GM18907 (cell line): Measurements from ENCODE around the gene CCDC187.
"Not testable (repeated sequence)": the region's sequence is repeated elsewhere in the genome, so short reads cannot be mapped to it uniquely, and the experiment has no call there.

ENCODE experiments used
- ATAC-seq: cut with Tn5 transposase; IDR thresholded peaks from one replicate; pipeline ENCODE4 v1.9.1; 2021; ENCODE audit warnings: mild to moderate bottlenecking, moderate library complexity; ENCODE audit not compliant: unreplicated experiment

Gene CCDC187

DNA sequence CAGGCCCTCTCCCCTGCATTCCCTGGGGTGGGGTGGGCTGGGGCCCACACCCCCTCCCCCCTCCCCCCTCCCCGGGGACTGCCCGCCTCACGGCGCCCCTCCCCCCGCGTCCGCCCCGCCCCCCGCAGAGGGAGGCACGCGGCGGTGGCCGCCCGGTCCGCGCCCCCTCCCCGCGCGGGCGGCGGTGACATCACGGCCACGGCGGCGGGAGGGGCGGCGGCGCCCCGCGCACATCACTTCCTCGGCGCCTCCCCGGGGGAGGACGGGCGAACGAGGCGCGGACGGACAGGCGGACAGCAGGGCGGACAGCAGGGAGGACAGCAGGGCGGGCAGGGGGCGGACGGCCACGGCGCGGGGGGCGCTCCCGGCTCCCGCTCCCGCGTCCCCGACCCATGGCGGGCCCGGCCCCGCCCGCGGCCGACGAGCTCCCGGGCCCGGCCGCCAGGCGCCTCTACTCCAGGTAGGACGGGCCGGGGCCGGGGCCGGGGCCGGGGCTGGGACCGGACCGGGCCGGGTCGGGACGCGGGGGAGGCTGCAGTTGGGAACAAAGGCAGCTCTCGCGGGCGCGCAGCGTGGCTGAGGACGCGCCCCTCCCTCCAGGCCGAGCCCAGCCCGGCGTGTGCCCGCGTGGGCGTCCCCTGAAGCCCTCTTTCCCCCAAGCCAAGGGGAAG, 23.5 kb upstream of the CCDC187 start, which contains the start of gene GPSM1:
Gene GPSM1, plus strand, starts transcription at position 236 of the 671 bp plus-strand sequence. Its CDS starts 157 bp downstream, at position 393.
- no peak for ATAC-seq

- no peak for ATAC-seq
These were observed 22.9 kb upstream of the CCDC187 start for GRCh38 chr9:136326761-136327303.

DNA sequence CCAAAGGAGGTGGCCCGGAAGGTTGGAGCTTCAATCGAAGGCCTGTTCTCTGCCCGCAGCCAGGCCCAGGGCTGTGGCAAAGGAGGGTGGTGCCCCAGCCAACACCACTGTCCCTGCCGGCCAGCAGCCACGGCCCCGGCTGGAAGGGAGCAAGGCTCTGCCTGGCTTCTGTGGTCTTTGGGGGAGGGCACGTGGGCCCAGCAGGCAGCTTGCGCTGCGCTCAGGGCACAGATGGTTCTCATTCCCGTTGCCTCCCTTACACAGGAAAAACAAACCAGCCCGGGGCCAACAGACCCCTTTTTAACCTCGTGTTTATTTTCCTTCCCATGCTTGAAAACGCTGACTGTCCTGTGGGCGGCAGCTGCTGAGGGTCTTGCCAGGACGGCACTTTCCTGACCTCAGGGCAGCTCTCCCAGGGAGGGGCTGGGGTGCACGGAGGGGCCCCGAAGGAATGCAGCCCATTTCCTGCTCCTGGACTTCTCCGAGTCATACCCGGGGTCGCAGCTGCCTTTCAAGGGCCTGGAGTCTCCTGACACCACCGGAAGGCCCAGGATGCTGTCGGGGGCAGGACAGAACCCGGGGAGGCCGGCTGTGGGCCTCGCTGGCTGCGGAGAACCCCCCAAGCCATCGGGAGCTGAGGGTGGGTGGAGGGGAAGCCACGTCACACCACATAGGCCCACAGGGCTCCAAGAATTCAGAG, 22.3 kb upstream of the CCDC187 start:
- no peak for ATAC-seq

DNA sequence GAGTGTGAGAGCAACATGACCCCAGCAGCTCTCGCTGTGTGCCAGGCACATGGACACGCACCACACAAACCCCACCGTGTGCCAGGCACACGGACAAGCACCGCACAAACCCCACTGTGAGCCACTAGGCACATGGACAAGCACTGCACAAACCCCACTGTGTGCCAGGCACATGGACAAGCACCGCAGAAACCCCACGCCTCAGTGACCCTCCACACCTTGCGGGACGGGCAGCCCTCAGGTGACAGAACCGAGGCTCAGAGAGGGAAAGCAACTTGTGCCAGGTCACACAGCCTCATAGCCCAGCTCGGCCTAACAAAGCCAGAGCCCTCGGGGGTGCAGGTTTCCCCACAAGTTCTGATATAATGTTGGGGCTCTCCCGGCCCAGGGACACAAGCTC, 21.5 kb upstream of the CCDC187 start:
- ATAC-seq = no peak

- no peak for ATAC-seq
These were observed 20.8 kb upstream of the CCDC187 start for GRCh38 chr9:136324501-136325300.

DNA sequence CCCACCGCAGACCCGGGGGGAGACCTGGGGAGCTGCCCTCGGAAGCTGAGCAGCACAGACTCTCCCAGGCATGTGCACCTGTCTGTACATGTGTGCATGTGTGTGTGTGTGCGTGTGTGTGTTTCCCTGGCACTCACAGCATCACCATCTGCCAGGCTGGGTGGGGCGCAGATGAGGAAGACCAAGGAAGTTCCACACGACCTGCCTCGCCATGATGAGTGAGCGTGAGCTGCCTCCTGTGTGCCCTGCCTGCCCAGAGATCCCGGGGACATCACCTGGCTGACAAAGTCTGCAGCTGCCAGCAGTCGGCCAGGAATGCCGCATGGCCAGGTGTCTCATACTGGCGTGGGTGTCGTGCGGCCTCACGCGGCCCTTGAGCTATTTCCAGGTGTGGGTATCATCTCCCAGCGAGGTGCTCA, 19.5 kb upstream of the CCDC187 start:
- no peak for ATAC-seq

DNA sequence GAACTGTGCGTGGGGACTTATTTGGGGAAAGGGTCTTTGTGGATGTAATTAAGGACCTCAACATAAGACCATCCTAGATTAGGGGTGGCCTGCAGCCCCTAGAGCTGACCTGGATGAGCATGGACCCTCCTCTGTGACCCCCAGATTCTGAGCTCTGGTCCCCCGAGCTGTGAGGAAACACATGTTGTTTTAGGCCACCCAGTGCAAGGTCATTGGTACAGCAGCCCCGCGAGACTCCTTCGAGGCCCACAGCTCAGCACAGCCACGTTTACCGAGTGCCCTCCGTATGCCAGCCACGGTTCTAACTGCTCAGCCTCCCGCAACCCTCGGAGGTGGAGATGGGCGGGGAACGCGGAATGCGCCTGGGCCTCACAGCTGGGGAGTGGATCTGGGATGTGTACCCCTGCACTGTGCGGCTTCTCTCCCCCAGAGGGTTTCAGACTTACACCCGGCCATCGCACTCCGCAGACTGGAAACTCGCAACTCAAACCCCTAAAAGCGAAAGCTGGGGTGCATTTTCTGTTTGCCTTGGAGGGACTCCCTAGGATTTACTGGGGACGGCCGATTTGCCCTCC, 18.9 kb upstream of the CCDC187 start:
- no peak for ATAC-seq

DNA sequence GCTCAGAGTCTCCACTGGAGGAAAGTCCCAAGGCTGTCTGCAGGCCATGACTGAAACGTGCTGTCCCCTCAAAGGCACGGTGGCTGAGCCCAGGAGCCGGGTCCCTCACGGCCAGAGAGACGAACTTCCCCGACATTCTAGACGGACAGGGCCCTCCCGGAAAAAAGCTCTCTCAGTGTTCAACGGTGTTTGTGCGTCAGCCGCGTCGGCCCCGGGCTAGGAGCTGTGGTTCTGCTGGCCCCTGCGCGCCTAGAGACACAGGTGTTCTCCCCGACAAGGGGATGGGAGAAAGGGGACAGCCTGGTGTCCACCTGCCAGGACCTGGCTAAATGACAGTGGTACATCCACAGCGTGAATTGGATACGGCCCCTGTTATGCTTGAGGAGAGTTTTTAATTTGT, 17.7 kb upstream of the CCDC187 start:
- no peak for ATAC-seq

- not testable (repeated sequence) for ATAC-seq
These were observed 17.1 kb upstream of the CCDC187 start for GRCh38 chr9:136320972-136321371.

GRCh38 chr9:136319955-136320354, 16.1 kb upstream of the CCDC187 start:
- not testable (repeated sequence) for ATAC-seq

DNA sequence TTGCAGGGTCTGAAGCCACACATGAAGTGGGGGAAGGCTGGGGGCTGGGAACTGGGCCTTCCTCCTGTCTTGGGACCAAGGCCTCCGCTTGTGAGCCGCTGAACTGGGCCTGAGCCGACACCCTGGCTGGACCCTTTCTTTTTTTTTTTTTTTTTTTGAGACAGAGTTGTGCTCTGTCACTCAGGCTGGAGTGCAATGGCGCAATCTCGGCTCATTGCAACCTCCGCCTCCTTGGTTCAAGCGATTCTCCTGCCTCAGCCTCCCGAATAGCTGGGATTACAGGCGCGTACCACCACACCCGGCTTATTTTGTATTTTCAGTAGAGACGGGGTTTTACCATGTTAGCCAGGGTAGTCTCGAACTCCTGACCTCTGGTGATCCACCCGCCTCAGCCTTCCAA, 15.3 kb upstream of the CCDC187 start:
- ATAC-seq = not testable (repeated sequence)

GRCh38 chr9:136318776-136319241, 14.9 kb upstream of the CCDC187 start:
- no peak for ATAC-seq

- no peak for ATAC-seq
These were observed 14.3 kb upstream of the CCDC187 start for GRCh38 chr9:136318111-136318775.

GRCh38 chr9:136317695-136318094, 13.8 kb upstream of the CCDC187 start:
- no peak for ATAC-seq

DNA sequence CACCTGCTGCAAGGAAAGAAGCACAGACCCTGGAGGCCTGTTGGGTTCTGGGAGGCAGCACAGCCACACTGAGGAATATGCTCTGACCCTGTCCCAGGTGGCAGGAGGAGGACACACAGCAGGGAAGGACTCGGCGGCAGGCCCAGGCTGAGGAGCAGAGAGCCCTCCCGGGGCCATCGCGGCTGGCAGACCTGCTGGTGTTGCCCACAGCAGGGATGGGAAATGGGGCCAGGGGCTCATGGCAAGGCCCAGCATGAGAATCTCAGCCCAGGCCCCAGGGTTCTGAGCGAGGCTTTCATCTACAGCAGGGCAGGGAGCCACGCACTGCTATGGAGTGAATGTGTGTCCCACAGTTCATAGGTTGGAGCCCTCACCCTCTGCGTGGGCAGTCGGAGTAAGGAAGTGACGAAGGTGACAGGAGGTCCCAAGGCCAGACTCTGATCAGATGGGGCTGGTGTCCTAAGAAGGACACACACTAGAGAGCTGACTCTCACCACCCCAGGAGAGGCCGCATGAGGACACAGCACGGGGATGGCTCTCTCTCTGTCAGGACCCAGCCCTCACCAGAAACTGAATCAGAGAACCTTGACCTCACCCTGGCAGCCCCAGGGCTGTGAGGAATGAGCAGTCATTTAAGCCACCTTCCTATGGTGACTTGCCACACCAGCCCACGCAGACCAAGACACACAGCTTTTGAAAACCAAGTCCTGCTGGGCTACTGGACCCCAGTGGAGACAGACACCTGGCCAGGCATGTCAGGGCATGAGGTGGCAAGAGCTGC, 13.2 kb upstream of the CCDC187 start:
- ATAC-seq = no peak

DNA sequence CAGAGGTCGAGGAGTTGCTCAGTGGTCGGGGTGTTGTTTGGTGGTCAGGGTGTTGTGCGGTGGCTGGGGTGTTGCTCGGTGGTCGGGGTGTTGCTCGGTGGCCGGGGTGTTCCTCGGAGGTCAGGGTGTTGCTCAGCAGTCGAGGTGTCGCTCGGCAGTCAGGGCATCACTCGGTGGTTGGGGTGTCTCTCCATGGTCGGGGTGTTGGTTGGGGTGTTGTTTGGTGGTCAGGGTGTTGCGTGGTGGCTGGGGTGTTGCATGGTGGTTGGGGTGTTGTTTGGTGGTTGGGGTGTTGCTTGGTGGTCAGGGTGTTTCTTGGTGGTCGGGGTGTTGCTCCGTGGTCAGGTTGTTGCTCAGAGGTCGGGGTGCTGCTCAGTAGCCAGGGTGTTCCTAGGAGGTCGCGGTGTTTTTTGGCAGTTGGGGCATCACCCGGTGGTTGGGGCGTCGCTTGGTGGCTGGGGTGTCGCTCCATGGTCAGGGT, 12.4 kb upstream of the CCDC187 start:
- no peak for ATAC-seq

DNA sequence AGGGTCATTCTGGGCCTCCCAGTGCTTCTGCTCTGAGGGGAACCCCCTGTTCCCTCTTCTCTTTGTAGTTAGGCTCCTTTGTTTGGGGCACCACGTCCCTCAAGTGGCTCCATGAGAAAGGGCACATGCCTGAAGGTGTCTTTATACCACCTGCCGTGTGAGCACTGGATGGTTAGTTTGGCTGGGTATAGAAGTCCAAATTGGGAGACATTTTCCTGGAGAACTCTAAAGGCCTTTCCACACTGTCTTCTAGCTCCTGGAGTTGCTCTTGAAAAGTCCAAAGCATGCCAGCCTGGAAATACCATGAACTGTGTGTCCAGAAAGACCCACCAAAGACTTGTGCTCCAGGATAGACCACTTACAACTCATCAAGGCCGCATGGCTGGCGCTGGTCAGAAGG, 11.1 kb upstream of the CCDC187 start:
- ATAC-seq = no peak

DNA sequence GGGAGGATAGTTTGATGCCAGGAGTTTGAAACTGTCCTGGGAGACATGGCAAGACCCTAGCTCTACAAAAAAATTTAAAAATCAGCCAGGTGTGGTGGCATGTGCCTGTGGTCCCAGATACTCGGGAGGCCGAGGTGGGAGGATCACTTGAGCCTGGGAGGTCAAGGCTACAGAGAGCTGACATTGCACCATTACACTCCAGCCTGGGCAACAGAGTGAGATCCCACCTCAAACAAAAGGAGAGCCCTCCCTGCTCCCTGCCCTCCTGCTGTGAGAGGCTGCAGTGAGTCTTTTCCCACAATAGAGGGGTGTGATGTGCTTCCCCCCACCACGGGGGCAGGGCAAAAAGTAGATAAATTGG, 10.1 kb upstream of the CCDC187 start:
- ATAC-seq = no peak
